ENCODE data around the gene ASPG.

The ASPG gene

DNA sequence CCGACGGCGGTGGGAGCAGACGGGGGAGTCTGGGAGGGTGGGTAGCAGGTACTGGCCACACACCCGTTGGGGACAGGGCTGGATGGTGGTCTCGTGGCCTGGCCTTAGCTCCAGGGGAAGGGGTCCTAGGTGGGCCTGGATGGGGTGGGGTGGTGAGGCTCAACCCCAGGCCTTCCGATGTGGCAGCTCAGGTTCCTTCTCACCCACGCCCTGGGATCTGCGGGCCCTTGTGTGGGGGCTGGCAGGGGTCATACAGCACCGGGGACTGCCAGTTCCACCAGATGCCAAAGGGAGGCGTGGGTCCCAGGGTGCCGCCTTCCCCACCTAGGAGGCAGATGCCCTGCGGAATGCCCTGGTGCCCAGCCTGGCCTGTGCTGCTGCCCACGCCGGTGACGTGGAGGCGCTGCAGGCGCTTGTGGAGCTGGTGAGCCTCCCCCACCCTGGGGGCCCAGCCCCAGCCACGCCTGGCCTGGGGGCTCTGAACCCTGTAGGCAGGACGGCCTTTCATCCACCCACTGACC is 21.0 kb downstream of the ASPG start:
- DNase-seq: no peak

DNA sequence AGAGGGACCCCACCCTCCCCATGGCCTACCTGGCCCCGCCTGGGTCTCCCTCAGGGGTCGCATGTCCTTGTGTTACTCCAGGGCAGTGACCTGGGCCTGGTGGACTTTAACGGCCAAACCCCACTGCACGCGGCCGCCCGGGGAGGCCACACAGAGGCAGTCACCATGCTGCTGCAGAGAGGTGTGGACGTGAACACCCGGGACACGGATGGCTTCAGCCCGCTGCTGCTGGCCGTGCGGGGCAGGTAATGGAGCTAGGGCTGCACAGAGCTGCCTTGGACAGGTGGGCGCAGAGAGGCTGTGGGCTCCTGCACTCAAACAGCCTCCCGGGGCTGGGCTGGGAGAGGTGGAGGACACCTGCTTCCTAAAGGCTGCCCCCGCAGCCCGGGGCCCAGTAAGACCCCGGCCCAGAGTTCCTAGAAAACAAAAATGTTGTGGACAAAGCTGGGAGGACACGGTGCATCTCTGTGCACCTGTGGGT is 21.6 kb downstream of the ASPG start:
- no peak for DNase-seq

DNA sequence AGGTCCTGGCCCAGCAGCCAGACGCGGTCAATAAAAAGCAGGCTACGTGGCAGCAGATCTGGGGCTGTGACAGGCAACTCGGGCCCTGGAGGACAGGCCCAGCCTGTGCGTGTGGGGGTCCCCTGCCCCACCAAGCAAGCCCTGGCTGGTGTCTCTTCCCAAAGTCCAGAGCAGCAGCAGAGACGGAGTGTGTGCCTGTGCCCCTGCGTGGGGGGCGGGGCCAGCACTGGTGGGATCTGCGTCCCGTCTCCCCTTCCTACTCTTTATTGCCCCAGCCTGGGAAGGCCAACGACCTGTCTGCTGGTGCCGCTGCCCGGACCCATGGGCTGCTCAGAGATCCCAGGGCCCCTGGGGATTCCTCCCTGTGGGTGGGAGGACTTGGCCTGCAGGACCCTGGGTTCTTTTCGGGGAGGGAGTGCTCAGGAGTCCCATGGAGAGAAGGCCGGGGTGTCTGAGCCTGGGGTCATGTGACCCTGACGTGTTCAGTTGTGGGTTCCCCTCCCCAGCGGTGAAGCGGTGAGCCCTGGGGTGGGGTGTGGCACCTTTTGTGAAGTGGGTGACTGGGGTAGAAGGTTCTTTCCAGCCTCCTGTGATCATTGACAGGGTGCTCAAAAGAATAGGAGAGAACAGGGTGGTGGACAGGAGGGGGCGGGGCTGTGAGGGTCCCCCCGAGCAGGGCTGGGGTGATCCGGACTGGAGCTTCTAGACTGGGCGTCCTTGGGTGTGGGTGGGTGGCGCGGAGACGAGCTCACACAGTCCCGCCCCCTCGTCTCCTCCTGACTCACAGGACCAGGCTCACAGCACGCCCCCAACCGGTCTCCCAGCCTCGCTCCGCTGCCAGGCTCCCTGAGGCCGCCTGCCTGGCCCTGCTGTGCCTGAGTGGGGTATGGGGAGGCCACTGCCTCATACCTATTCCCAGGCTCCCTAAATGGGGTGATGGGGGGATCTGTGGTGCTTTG is 22.4 kb downstream of the ASPG start:
- DNase-seq: no peak

GRCh38 chr14:104108570-104109541 is 23.4 kb downstream of the ASPG start:
- DNase-seq: no peak

- no peak for DNase-seq
These were observed 24.3 kb downstream of the ASPG start for GRCh38 chr14:104109731-104110361.

- no peak for DNase-seq
These were observed 25.1 kb downstream of the ASPG start for GRCh38 chr14:104110491-104111209.

DNA sequence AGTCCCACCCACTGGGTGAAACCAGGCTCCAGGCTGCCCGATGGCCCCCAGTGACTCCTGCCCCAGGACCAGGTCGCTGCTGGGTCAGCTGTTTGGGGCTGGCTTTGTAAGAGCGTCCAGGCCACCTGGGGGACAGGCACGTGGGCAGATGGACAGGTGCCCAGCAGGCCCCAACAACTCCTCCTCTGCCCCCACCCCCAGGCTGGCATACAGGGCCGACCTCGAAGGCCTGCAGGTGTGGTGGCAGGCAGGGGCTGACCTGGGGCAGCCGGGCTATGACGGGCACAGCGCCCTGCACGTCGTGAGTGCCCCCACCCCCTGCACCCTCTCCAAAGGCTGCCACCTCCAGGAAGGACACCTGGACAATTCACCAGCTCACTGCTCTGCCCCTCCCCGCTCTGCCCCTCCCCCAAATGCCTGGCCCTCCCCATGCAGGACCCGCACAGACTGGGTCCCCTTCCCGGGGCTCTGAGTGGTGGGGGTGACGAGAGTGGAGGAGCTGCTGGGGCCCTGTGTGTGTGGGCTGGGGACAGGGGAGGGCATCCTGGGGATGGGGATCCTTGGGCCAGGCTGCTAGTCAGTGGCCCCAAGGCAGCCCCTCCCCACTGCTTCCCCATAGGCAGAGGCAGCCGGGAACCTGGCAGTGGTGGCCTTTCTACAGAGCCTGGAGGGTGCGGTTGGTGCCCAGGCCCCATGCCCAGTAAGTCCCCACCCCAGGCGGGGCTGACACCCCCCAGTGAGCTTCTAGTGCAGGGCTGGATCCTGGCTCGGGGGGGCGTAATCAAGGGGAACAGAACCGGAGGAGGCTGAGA is 26.0 kb downstream of the ASPG start:
- no peak for DNase-seq

DNA sequence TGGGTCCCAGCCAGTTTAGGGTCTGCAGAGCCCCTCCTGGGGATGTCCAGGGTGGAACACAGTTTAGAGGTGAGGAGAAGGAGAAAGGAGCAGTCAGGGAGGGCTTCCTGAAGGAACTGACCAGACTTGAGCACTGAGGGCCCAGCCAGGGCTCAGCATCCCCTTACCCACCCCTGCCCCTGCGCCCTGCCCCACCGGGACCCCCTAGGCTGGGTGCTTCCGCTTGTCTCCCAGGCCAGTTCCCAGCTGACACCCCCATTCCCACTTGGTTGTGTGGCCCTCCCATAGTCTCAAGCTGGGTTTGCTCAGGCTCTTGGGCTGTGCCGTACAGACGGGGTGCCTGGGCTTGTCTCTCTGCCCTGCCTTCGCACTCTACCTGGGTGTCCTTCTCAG is 26.6 kb downstream of the ASPG start:
- DNase-seq: no peak

- no peak for DNase-seq
These were observed 27.4 kb downstream of the ASPG start for GRCh38 chr14:104112609-104113571.

GRCh38 chr14:104113631-104114420 is 28.3 kb downstream of the ASPG start:
- DNase-seq: no peak

GRCh38 chr14:104114421-104115130 is 29.1 kb downstream of the ASPG start:
- DNase-seq: no peak

DNA sequence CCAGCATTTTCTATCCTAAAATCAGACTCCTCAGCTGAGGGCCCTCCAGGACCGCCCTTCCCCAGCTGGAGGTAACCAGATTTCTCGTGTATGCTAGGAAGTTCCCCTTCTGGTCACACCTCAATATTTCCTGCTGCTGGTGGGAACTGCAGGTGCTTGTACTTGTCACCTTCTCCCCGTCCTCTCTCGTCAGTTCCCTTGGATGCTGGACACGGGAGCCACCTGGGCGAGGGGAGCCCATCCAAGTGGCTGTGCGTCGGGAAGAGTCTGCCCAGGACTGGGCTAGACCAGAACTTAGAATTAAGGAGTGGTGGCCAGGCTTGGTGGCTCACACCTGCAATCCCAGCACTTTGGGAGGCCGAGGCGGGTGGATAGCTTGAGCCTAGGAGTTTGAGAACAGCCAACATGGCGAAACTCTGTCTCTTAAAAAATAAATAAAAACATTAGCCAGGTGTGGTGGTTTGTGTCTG is 29.7 kb downstream of the ASPG start:
- DNase-seq: no peak

DNA sequence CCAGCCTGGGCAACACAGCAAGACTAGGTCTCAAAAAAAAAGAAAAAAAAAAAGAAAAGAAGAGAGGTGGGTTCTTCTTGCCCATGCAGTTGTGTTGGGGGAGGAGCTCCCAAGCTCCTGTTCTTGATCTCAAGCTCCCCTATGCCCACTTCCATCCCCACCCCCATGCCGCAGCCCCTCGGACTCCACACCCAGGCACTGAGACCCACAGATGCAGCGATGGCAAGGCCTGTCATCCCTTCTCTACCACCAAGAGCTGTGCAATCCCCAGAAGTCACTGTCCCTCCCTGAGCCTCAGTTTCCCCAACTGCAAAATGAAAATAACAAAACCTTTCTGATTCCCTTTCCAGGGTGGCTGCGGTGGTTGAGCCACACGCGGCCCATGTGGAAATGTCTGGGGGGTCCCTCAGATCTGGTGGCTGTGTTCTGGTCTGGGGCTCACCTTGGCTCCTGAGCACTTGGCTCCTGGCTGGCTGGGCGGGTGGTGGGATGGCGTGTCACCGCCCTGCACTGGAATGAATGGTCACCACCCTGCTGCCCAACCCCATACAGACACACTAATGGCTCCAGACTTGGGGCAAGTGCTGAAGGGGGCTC is 30.3 kb downstream of the ASPG start:
- no peak for DNase-seq

GRCh38 chr14:104116288-104116755 is 30.8 kb downstream of the ASPG start:
- DNase-seq: no peak

DNA sequence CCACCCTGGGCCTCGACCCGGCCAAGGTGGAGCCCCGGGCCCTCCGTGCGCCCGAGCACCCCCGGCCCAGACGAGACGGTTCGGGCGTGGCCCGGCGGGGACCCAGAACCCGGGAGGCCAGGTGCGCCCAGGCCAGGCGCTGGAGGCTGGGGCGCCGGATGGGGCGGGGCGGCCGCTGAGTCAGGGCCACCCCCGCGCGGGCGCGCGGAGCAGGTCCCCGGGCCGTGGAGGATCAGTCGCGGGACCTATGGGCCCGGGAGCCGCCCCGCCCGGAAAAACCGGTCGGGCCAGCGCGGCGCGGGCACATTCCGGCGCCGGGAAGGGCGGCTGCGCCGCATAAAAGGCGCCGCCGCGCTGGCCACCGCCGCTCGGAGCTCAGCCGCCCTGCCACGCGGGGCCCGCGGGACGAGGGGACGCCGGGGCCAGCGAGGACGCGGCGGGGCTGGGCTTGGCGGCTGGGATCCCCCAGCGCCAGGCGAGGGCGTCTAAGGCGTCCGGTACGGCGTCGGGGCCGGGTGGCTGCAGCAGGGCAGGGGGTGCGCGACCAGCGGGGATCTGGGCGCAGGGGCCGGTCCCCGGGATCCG is 31.3 kb downstream of the ASPG start:
- DNase-seq: no peak

DNA sequence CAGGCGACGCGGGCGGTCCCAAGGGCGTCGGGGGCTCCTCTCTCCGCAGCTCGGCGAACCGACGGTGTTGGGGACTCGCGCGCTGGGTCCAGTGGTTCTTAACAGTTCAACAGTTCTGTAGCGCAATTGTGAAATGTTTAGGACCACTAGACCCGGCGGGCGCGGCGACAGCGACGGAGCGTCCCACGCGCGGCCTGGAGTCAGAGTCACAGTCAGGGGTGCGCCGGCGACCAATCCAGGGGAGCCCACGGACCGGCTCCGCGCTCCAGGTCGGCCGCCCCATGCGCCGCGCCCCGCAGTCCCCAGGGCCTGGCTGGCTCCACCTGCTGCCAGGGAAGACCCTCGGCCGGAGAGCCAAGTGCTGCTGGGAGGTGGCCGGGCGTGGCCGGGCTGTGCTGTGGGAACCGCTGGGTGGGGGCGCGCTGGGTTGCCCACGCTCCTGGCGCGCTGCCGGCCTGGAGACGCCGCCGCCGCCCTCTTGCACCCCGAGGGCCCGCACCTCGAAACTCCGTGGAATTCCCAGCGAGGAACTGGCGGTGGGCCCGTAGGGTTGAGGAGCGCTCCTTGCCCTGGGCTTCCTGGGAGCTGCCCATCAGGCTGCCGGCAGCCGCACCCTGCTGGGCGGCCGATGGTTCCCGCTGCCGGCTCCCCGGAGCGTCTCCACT is 32.0 kb downstream of the ASPG start:
- DNase-seq: no peak
